ENCODE results near the gene CELF2.

CELF2 gene

DNA sequence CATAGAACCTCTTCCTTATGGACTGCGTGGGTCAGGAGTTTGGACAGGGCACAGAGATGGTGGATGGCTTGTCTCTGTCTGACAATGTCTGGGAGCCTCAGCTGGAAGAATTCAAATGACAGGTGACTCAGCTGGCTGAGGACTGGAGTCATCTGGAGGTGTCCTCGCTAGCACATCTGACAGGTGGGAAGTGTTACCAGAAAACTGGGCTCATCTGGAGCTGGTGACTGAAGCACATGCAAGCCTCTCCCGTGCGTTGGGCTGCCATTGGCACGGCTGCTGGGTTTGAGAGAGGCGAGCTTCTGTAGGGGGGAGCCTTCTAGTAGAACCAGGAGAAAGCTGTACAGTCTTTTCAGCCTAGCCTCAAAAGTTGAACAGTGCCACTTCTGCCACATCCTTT lies 71.0 kb downstream of the CELF2 start (continued):
- TF ChIP-seq, protein P1, sequence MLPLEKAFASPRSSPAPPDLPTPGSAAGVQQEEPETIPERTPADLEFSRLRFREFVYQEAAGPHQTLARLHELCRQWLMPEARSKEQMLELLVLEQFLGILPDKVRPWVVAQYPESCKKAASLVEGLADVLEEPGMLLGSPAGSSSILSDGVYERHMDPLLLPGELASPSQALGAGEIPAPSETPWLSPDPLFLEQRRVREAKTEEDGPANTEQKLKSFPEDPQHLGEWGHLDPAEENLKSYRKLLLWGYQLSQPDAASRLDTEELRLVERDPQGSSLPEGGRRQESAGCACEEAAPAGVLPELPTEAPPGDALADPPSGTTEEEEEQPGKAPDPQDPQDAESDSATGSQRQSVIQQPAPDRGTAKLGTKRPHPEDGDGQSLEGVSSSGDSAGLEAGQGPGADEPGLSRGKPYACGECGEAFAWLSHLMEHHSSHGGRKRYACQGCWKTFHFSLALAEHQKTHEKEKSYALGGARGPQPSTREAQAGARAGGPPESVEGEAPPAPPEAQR (tag by site-specific recombination; IDR thresholded peaks at IDR 0.05): no peak
- no peak for TF ChIP-seq ZNF707 (tag by site-specific recombination; IDR thresholded peaks at IDR 0.05)
- TF ChIP-seq, protein P2, sequence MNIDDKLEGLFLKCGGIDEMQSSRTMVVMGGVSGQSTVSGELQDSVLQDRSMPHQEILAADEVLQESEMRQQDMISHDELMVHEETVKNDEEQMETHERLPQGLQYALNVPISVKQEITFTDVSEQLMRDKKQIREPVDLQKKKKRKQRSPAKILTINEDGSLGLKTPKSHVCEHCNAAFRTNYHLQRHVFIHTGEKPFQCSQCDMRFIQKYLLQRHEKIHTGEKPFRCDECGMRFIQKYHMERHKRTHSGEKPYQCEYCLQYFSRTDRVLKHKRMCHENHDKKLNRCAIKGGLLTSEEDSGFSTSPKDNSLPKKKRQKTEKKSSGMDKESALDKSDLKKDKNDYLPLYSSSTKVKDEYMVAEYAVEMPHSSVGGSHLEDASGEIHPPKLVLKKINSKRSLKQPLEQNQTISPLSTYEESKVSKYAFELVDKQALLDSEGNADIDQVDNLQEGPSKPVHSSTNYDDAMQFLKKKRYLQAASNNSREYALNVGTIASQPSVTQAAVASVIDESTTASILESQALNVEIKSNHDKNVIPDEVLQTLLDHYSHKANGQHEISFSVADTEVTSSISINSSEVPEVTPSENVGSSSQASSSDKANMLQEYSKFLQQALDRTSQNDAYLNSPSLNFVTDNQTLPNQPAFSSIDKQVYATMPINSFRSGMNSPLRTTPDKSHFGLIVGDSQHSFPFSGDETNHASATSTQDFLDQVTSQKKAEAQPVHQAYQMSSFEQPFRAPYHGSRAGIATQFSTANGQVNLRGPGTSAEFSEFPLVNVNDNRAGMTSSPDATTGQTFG (tag by site-specific recombination; IDR thresholded peaks at IDR 0.05; ENCODE audit: borderline replicate concordance): no peak
- no peak for TF ChIP-seq ZNF529 (tag by site-specific recombination; IDR thresholded peaks at IDR 0.05; ENCODE audit: insufficient replicate concordance)
- no peak for TF ChIP-seq ZNF777 (tag by site-specific recombination; IDR thresholded peaks at IDR 0.05; ENCODE audit: borderline replicate concordance)
- TF ChIP-seq ZNF221 (tag by site-specific recombination; IDR thresholded peaks at IDR 0.05; ENCODE audit: borderline replicate concordance): no peak
- TF ChIP-seq ZNF155 (tag by site-specific recombination; IDR thresholded peaks at IDR 0.05): no peak
- no peak for TF ChIP-seq ZNF596 (tag by site-specific recombination; IDR thresholded peaks at IDR 0.05)
- no peak for TF ChIP-seq ZNF555 (tag by site-specific recombination; conservative IDR thresholded peaks at IDR 0.05)
- no peak for TF ChIP-seq GLI2 (tag by site-specific recombination; IDR thresholded peaks at IDR 0.05; ENCODE audit: borderline replicate concordance, low read depth)
- TF ChIP-seq ZNF629 (tag by site-specific recombination; IDR thresholded peaks at IDR 0.05): no peak
- no peak for TF ChIP-seq GFI1B (tag by site-specific recombination; IDR thresholded peaks at IDR 0.05)
- no peak for TF ChIP-seq ZNF157 (tag by site-specific recombination; IDR thresholded peaks at IDR 0.05)

DNA sequence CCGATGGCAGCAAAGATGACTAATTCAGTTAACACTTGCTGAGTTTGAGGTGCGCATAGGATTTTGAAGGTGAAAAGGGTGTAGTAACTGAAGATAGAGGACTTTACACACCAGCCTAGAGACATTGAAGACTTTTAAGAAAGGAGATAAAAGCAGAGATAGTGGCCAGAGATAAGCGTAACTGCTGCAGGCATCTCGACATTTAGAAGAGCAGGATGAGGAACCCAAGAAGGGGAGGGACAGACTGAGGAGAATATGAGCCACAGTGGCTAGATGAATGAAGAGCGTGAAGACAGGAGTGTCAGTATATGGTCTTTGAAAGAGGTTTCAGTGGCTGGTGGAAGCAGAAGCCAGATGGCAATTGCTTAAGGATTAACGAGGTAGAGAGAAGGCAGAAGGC lies 71.6 kb downstream of the CELF2 start:
- no peak for TF ChIP-seq ZFHX2 (tag by site-specific recombination; conservative IDR thresholded peaks at IDR 0.05)
- TF ChIP-seq, protein P3, sequence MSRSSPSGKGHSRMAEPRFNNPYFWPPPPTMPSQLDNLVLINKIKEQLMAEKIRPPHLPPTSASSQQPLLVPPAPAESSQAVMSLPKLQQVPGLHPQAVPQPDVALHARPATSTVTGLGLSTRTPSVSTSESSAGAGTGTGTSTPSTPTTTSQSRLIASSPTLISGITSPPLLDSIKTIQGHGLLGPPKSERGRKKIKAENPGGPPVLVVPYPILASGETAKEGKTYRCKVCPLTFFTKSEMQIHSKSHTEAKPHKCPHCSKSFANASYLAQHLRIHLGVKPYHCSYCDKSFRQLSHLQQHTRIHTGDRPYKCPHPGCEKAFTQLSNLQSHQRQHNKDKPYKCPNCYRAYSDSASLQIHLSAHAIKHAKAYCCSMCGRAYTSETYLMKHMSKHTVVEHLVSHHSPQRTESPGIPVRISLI (tag by site-specific recombination; IDR thresholded peaks at IDR 0.05): no peak
- TF ChIP-seq ZNF221 (tag by site-specific recombination; IDR thresholded peaks at IDR 0.05; ENCODE audit: borderline replicate concordance): no peak
- TF ChIP-seq ZNF549 (tag by site-specific recombination; IDR thresholded peaks at IDR 0.05): no peak
- TF ChIP-seq ZNF76 (tag by site-specific recombination; IDR thresholded peaks at IDR 0.05; ENCODE audit: borderline replicate concordance, low read depth): no peak
- TF ChIP-seq ZNF654 (tag by site-specific recombination; IDR thresholded peaks at IDR 0.05; ENCODE audit: low read depth): no peak
- TF ChIP-seq ZNF184 (tag by site-specific recombination; IDR thresholded peaks at IDR 0.05): no peak
- TF ChIP-seq, protein P4, sequence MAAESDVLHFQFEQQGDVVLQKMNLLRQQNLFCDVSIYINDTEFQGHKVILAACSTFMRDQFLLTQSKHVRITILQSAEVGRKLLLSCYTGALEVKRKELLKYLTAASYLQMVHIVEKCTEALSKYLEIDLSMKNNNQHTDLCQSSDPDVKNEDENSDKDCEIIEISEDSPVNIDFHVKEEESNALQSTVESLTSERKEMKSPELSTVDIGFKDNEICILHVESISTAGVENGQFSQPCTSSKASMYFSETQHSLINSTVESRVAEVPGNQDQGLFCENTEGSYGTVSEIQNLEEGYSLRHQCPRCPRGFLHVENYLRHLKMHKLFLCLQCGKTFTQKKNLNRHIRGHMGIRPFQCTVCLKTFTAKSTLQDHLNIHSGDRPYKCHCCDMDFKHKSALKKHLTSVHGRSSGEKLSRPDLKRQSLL (tag by site-specific recombination; IDR thresholded peaks at IDR 0.05): no peak
- Histone ChIP-seq H3K9me3 (ENCODE audit: control insufficient read depth, insufficient read depth, low read depth, low read length) (no peaks in the 10 kb centered on the region), H3K27ac (ENCODE audit: extremely low read depth, low read depth, low read length) (no peak overlapping the region), H3K4me1 (ENCODE audit: control insufficient read depth, insufficient read depth, low read length) (no peaks in the 10 kb centered on the region), H3K4me3 (ENCODE audit: low read depth, low read length) (no peak overlapping the region), H3K36me3 (ENCODE audit: control insufficient read depth in 2 of 2, insufficient read depth in 1 of 2, low read length in 2 of 2) (no peaks in the 10 kb centered on the region)
- ChIA-PET POLR2A (no interaction called here), CTCF (no interaction called here)
